Activated CD8-positive, alpha-beta memory T cell treated with anti-CD3 and anti-CD28 coated beads for 1 hour (primary cell): Measurements from ENCODE around the gene PRPH2.
"Not testable (repeated sequence)": the region's sequence is repeated elsewhere in the genome, so short reads cannot be mapped to it uniquely, and the experiment has no call there.

ENCODE experiments used
- DNase-seq, 2 donors: peaks; one replicate each; pipeline ENCODE4 v3.0.0-alpha.2; 2020; ENCODE audit warnings: low read depth in 1 of 2; ENCODE audit errors: extremely low read depth in 1 of 2

Gene PRPH2

DNA sequence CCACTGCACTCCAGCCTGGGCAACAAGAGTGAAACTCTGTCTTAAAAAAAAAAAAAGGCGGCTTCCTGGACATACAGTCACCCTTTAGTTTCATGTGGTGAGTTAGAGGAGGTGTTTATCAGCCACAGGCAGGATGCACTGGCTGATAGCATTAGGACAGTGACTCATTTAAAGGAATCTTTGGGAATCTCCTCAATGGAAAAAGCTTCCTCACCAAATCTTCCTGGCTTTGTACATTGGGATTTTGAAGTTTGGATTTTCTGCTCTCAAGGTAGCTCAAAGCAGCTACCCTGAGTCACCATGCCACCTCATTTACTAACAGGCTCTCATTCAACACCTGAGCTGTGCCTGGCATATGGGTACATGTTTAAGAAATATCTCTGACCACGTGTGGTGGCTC is 20.2 kb downstream of the PRPH2 start:
- DNase-seq = no peak

GRCh38 chr6:42698217-42698616 is 24.2 kb downstream of the PRPH2 start:
- DNase-seq = no peak

DNA sequence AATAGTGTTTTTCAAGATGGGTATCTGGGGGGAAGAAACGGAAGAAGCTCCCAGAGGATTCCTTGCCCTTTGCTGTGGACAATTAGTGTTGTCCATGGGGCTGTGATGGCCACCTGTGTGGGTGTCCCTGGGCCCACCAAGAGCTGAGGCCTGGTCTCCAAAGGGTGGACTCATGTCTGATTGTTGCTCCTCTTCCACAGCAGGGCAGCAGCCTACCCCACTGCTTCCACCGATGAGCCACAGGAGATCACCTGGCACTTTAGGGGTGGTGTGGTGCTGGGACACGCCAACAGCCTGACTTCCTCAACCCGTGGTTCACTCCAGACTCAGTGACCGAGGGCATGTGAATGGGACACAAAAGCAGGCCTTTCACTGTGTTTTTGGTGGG is 25.1 kb downstream of the PRPH2 start:
- no peak for DNase-seq

GRCh38 chr6:42696526-42697267 is 25.7 kb downstream of the PRPH2 start:
- no peak for DNase-seq

GRCh38 chr6:42694586-42694985 is 27.8 kb downstream of the PRPH2 start:
- no peak for DNase-seq

DNA sequence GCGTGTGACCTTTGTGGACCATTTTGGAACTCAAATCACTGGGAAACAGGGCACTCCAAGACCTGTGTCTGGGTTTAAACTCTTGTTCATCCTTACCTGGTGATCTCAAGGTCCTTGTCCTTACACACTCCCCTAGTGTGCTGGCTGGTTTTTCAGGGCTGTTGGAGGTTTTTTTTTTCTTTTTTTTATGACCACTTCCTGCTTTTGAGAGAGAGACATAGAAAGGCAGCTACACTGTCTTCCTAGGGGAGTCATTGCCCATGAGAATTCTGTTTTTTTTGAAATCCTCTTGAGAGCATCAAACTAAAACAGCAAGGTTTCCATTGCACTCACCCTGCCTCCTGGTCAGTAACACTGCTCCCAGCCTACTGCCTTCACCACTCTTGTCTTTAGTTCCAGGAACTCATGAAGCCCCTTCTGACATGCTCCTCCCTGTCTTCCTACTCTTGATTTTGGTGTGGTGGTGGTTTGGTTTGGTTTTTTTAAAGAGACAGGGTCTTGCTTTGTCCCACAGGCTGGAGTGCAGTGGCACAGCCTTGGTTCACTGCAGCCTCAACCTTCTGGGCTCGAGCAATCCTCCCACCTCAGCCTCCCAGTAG is 28.6 kb downstream of the PRPH2 start:
- no peak for DNase-seq

DNA sequence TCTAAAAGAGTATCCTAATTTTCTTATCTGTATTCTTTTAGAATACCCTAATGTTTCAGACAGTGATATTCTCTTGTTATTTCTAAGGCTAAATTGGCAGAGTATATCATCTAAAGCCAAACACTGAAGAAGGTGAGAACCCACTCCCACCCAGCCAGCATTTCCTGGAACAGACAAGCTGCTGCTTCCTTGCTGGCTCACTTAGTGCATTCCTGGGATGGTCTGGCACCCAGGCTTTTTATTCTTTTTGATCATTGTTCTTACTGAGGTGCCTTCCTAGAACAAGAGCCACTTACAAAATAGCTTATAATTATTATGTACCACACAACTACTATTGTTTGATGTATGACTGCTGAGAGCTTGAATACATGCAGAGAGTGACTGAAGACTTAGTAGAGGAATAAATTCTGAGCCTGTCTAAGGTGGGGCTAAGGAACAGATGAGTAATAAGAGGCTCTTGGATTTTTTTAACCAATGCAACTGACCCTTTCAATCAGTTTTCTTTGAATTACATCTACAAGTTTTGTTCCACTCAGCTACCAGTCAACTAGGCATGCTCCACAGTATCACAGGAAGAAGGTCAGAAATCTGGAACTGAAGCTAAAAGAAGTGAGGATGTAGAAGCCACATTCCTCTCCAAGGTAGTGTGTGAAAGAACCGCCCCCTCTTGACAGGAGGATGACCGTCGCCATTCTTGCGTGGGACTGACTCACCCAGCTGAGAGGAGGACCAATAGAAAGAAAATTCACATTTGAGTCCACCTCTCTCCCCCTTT is 30.1 kb downstream of the PRPH2 start:
- no peak for DNase-seq

- no peak for DNase-seq
These were observed 31.5 kb downstream of the PRPH2 start for GRCh38 chr6:42690872-42691271.

DNA sequence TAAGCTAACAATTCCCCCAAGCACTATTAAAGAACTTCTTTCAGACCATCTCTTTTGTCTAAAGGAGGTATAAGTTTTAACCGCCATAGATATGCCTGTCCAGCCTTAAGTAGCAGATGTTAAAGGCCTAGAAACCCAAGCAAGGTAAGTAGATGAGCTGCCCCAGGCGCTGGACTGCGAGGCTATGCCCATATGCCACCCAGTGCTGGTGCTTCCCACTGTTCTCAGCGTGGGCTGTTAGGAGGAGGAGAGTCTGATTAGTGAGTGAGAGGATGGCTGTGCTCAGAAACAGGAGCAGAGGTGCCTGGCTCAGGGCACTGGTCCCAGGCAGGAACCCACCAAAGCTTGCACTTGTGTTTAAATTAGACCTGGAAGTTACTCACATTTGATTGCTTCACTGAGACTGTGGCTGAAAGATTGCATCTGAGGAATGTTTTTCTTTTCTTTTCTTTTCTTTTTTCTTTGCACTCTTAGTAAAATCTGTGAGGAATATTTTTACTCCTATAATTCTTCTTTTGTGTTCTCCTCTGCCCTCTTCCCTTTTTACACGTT is 32.2 kb downstream of the PRPH2 start:
- no peak for DNase-seq

GRCh38 chr6:42689371-42689770 is 33.0 kb downstream of the PRPH2 start:
- no peak for DNase-seq

DNA sequence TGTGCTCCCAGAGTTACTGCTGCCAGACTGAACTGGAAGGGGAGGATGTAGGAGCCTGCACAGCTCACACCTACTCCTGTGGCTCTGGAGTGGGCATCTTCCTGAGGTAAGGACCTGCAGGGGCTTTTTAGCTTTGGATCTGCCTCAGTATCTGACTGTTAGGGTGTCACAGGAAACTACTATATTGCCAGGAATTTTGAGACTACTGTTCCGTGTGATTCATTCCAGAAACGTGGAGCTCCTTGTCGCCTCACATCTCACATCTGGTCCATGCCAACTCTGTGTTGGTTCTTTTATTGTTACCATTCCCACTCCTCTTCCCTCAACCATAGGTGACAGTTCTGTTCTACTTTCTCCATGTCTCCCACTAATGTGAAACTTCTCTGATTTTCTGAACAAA is 34.1 kb downstream of the PRPH2 start:
- no peak for DNase-seq

- DNase-seq = no peak
These were observed 43.0 kb downstream of the PRPH2 start for GRCh38 chr6:42679358-42679757.

GRCh38 chr6:42674780-42675179 is 47.6 kb downstream of the PRPH2 start:
- no peak for DNase-seq

DNA sequence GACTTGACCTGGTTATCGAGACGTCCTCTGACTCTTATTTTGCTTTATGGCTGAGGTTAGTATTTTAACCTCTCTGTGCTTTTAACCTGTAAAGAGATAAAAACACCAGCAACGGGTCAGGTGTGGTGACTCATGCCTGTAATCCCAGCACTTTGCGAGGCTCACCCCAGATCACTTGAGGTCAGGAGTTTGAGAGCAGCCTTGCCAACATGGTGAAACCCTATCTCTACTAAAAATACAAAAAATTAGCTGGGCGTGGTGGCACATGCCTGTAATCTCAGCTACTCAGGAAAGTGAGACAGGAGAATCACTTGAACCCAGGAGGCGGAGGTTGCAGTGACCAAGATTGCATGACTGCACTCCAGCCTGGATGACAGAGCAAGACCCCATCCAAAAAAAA is 48.0 kb downstream of the PRPH2 start:
- not testable (repeated sequence) for DNase-seq

GRCh38 chr6:42664718-42665117 is 57.7 kb downstream of the PRPH2 start:
- no peak for DNase-seq

GRCh38 chr6:42661540-42662153 is 60.8 kb downstream of the PRPH2 start:
- DNase-seq = peak; percentile 70 to 80

DNA sequence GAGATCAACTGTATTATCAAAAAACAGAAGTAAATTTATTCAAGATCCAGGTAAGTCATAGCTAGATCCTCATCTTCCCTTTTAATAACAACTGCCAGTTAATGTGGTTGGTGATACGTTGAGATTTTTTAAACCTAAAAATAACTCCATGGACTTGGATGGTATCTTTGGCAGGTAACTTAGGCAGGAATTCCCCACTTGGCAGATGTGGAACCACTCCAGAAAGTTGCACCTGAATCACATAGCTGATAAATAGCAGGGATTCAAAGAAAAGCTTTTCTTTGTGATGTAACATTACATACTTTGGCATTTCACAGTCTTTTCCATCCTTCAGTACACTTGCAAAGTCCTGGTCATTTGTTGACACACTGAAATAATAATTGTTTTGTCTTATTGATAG is 62.6 kb downstream of the PRPH2 start:
- no peak for DNase-seq

GRCh38 chr6:42653851-42654250 is 68.5 kb downstream of the PRPH2 start:
- DNase-seq = no peak

- DNase-seq = no peak
These were observed 70.2 kb downstream of the PRPH2 start for GRCh38 chr6:42652024-42652746.
